GM20000 (cell line): Measurements from ENCODE around the gene TEX10.

ENCODE experiments used
- DNase-seq: peaks from one replicate; pipeline ENCODE4 v3.0.0; 2012; ENCODE audit warnings: low spot score
- CTCF ChIP-seq: IDR thresholded peaks from 2 replicates; pipeline ENCODE4 v1.5.1; 2012; ENCODE audit warnings: mild to moderate bottlenecking, control low read depth; ENCODE audit errors: extremely low read depth, missing control alignments

Gene TEX10

GRCh38 chr9:100286257-100286656 lies 66.5 kb downstream of the TEX10 start:
- no peak for DNase-seq
- TF ChIP-seq CTCF = no peak

GRCh38 chr9:100285601-100286000 lies 67.1 kb downstream of the TEX10 start:
- no peak for DNase-seq
- TF ChIP-seq CTCF = no peak

- no peak for TF ChIP-seq CTCF
- no peak for DNase-seq
Observed at GRCh38 chr9:100285080-100285479, 67.7 kb downstream of the TEX10 start.

GRCh38 chr9:100284247-100284646 lies 68.5 kb downstream of the TEX10 start:
- TF ChIP-seq CTCF = no peak

GRCh38 chr9:100282388-100282719 lies 70.4 kb downstream of the TEX10 start:
- TF ChIP-seq CTCF = no peak
- no peak for DNase-seq

More at GRCh38 chr9:100284247-100284646, 68.5 kb downstream of the TEX10 start:
- DNase-seq = no peak

- no peak for DNase-seq
- TF ChIP-seq CTCF = no peak
Observed at GRCh38 chr9:100281676-100282387, 70.9 kb downstream of the TEX10 start.

GRCh38 chr9:100281066-100281465 lies 71.7 kb downstream of the TEX10 start:
- TF ChIP-seq CTCF = no peak
- DNase-seq = no peak
